Stimulated activated CD8-positive, alpha-beta memory T cell treated with anti-CD3 and anti-CD28 coated beads, Interleukin-15, amount 100 ng/mL, for 1 hour (primary cell): ENCODE measurements around the gene RBM33.
"Not testable (repeated sequence)": the region's sequence is repeated elsewhere in the genome, so short reads cannot be mapped to it uniquely, and the experiment has no call there.

Source experiments
- DNase-seq: peaks from one replicate; pipeline ENCODE4 v3.0.0-alpha.2; 2020; ENCODE audit warnings: low read depth

The RBM33 gene

DNA sequence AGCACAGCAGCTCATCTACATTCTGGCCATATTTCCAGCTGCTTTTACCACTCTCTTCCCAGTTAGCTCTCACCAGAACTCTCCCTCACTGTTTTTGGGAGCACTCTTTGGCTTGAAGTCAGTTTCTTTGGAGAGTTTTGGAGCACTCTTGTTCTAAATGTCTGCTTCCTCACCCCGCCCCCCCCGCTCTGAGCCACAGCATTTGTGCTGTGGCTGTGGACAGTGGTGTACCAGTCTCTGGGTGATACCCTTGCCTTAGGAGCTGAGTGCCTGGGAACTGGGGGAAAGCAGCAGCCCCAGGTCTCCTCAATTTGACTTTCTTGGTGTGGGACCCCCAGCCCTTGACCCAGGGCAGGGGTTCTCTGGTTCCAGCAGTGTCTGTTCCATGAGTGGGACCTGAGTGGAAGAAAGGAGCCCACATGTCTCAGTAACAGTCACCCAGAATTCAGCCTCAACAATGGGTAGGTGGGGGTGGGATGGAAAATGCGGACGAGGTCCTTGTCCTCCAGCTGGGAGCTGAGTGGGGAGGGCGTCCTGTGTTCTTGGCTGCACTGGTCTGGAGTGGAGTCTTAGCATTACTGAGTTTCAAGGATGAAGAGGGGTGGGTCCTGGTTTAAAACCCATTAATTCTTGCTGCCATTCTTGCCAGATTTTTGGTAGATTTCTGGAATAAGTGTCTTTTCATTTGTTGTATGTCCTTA, 18.0 kb downstream of the RBM33 start:
- DNase-seq = no peak

DNA sequence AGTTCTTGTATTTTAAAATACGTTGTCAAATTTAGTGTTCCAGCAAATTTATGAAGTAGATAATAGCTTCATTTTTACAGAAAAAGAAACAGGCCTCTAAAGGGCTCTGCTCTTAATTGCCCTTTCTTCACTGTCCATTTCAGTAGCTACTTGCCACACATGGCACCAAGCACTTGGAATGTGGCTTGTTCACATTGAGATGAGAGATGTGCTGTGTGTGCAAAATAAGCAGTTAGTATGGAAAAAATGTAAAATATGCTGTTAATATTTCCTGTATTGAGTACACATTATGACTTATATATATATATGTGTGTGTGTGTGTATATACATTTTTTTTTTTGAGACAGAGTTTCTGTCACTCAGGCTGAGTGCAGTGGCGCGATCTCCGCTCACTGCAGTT, 19.5 kb downstream of the RBM33 start:
- no peak for DNase-seq

DNA sequence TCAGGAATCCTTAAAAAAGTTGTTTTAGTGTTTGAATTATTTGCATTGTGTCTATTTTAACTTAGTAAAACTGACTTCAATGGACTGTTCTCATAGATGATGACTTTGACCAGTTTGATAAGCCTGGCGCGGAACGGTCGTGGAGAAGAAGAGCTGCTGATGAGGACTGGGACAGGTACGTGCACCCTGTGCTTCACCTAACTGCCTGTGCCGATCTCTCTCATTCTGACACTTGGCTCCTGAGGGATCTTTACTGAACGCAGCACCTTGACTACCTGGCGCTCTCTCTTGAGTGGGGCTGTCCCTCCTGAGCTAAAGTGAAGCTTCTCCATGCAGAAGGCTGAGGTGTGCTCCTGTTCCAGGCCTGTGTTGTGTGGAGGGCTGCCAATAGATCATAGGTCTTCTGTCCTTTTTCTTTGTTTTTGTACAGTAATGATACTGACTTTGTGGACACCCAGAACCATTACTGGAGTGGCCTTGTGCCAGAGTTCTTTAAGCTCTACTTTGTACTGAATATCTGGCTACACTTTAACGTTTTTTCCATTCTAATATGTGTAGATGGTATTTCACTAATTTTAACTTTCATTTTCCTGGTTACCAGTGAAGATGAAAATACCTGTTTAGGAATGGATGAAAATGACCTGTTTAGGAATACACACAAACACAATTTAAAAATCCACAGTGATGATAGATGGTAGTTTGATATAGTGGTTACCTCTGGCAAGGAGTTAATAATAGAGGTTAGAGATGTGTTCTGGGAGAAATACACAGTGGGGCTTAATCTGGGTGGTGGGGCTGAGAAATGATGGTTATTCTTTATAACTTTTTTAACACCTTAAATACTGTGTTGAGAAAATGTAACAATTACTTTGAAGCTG, 20.9 kb downstream of the RBM33 start:
- DNase-seq = no peak

DNA sequence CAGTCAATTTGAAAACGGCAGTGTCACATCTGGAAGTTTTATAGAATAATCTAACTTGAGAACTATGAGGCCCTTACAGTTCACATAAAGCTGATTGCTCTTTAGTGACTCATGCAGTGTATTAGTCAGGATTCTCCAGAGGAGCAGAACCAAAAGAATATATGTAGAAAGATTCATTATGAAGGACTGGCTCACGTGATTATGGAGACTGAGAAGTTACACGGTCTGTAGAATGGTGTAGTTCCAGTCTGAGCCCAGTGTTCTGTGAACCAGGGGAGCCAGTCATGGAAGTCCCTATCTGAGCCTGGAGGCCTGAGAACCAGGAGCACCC, 21.5 kb downstream of the RBM33 start:
- no peak for DNase-seq

DNA sequence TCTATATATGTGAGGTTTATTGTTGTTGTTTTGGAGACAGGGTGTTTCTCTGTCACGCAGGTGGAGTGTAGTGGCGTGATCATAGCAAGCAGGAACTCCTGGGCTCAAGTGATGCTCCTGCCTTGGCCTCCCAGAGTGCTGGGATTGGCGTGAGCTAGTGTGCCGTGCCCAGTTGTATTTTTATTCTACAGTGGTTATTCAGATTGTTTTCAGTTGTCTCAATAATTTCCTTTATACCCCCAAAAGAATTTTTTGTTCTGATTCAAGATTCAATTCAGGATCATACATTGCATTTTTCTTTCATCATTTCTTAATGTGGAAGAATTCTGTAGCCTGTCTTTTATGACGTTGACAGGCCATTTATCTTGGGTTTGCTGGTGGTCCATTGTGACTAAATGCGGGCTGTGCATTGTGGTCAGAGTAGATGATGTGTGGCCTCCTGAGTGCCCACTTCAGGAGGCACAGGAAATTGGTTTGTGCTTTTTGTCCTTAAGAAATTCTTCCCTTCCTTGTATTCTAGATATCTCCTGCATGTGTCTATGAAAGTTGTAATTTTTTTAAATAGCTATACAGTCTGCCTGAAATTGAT, 22.9 kb downstream of the RBM33 start:
- DNase-seq = no peak

DNA sequence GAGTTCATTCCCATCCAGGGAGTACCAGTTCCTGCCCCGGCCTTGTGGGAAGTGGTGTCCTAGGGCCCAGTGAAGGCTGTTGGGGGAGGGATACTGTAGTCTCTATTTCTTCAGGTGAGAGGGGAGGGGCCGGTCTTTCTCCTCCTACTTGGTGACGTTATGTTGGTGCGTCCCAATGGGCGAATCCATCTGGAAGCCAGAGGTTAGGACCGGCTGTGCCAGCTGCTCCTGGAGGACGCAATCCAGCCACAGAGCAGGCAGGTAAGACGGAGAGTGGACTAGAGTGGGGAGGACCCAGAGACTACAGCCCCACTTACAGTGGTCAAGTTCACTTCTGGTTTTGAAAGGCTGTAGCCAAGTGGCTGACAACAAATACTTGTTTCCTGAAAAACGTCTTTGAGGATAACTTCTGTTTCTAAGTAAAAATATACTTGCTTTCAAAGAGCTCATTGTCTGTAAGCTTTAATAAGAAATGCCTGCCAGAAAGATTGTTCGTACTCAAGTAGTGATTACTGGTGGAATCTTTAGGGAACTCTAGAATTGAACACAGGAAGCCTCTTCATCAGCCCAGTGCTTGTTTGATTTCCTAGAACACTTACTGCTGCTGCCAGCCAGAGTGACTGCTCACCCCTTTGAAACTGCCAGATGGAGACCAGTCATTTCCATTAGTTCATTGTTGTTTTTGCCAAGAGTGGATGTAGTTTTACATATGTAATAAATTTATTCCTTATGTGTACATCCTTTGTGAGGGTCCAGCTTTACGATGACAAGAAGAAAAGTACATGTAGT, 25.4 kb downstream of the RBM33 start:
- no peak for DNase-seq

DNA sequence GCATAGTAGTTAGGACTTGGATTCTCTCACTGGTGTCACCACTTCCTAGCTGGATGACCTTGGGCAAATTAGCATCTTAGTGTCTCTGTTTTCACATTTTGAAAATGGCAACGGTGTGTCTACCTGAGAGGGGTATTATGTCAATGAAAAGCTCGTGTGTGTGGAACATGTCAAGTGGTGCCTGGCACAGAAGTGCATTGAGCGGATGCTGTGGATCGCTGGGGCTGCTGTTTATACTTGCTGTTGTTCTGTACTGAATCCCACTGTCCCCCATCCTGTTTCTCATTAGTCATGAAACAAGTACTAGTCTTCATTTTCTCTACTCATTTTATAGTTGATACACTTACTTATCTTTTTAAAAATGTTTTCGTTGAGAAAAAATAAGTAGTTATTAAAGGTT, 26.1 kb downstream of the RBM33 start:
- no peak for DNase-seq

DNA sequence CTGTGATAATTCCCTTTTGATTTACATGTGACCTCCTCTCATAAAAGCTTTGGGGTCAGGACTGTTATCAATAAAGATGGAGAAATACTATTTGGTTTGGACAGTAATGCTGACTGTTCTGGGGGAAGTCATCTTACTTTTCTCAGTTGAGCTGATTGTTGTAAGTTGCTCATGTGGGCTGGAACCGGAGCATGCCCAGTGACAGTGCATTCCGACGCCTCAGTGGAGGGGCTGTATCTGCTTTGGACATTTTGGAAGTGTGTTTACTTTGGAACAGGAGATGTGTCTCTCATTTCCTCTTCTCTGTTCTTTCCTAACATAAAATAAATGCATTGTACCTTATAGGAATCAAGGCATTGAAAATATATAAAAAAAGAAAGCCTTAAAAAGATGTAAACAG, 30.1 kb downstream of the RBM33 start:
- DNase-seq = no peak

DNA sequence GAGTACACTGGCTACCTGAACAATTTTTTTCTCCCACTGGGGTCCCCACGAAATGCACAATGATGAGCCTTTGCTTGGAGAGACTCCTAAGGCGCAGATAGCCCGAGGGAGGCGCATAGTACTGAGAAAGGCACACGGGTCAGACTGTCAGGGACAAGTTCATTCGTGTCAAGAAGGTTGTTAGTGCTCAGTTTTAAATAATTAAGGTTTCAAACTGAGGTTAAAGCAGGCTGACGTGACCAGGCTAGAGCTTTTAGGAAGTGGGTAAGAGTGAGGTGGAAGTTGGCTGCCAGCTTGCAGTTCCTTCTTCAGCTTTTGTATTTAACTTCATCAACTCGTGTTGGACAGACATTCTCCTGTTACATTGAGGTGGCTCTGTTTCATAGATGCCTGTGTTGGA, 31.6 kb downstream of the RBM33 start:
- no peak for DNase-seq

DNA sequence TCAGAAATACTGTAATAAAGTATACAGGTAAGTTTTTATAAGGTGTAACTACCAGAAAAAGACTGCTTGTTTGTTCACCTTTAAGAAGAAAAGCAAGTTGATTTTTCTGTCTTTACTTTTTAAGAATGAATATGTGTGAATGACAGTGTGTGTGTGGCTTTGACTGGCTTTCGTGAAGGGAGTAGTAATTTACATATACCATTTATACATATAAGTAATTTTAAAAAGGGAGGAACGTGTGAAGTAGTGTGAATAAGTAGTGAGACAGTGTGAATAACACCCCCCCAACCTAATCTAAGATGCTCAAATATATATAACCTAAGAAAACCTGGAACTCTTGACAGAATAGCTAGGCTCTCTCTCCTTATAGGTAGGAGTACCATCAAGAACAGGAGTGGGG, 33.2 kb downstream of the RBM33 start:
- no peak for DNase-seq

DNA sequence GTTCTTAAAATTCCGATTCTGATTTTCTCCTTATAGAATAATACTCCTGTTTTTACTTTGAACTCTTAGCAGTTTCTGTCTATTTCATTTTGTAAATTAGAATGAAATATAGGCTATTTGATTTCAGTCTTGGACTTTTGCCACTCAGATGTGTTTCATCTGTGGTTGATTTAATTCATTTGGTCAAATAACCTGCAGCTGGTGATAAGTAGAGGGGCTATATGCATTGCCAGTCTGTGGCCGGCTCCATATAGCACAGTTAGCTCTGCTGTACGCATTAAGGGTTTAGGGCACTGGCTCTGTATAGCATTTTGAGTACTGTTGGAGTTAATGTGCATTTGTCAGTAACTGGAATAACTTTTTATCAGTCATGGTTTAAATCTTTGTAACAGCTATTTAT, 35.7 kb downstream of the RBM33 start:
- DNase-seq = no peak

DNA sequence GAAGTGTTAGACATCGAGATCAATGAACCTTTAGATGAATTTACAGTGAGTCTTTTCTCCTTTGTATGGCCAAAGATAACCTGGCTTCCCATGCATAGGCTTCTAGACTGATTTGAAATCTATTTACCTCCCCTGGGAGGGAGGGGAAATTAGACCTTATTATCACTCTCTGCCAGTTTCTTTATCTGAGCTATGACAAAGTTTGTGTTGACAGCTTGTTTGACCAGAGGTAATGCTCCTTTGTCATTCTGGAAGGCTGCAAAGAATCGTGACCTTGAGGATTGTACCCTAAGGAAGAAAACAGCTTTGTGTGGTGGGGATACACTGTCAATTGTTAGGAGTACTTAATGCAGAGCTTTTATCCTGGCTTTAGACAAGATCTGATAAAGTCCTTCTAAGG, 36.4 kb downstream of the RBM33 start:
- no peak for DNase-seq

DNA sequence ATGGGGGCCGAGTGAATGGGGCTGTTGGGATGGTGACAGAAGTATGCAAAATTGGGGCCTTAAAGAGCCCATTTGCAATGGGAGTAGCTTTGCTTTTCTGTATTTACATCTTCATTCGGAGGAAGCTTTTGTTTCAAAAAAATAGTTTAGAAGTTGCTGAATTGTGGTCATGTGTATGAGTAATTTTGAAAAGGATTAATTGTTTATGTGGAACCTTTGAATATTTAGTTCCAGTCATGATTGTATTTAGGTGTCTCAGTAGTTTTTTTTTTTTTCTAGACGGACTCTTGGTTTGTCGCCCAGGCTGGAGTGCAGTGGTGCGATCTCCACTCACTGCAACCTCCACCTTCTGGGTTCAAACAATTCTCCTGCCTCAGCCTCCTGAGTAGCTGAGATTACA, 37.2 kb downstream of the RBM33 start:
- no peak for DNase-seq

DNA sequence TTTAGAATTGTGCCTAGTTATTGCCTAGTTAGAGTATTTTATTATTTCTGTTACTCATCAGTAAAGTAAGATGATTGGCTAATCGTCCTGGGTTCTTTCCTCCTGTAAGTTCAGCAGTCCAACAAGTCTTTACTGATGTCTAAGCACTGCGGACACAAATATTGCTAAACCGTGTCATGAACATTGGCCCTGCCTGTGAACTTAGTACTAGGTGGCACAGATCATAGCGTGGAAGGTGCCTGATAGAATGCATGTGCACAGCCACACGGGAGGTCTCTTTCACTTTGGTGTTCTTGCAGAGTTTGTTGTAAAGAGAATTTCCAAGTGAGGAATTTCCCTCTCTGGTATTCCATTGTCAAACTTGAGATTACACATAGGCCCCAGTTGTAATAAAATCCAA, 38.0 kb downstream of the RBM33 start:
- no peak for DNase-seq

DNA sequence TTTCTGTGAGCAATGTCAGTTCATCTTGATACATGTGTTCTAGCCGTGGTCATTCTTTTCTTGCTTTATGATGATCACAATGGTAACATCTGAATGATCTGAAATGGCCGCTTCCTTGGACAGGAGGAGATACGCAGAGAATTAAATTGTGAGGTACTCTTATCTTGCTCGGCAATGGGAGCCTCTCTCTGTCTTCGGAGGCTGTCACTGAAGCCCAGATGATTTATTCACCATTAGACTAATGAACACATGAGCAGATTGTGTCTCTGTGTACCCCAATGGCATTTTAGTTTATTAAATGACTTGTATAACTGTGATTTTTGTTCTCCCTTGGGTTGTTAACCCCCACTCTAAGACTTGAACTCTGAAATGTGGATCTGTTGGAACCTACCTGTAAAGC, 38.6 kb downstream of the RBM33 start:
- DNase-seq = no peak

DNA sequence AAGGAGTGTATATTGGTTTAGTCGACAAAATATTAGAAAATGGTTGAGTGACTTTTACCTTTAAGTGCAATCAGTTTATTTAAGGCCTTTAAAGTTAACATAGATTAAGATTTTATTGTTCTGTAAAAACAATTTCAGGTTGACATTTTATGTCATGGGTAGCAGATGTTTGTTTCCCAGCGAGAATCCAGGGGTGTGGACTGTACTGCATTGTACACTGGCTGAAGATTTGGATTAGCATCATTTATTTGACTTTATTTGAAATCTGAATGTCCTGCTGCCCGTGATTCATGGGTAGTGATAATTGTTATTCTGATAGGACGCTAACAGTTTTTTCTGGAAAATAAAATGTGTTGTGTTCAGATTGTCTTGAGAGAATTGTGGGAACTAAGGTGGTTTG, 39.3 kb downstream of the RBM33 start:
- no peak for DNase-seq

DNA sequence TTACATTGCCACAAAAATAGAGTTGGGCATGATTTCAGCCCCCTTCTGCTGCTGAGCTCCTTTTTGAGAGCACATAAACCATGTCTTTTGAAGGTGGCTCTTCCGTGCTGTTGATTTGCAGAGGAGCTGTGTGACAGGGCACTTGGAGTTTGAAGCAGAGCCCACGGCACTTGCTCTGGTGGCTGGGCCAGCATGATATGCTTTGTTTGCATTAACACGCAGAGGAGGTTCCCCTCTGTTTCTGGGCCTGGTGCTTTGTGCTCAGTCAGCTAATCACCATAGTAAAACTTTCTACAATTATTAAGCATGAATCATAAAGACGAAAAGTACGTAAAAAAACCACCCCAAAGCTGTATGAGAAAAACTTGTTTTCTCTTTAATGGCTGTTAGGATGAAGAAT, 40.1 kb downstream of the RBM33 start:
- DNase-seq = no peak

DNA sequence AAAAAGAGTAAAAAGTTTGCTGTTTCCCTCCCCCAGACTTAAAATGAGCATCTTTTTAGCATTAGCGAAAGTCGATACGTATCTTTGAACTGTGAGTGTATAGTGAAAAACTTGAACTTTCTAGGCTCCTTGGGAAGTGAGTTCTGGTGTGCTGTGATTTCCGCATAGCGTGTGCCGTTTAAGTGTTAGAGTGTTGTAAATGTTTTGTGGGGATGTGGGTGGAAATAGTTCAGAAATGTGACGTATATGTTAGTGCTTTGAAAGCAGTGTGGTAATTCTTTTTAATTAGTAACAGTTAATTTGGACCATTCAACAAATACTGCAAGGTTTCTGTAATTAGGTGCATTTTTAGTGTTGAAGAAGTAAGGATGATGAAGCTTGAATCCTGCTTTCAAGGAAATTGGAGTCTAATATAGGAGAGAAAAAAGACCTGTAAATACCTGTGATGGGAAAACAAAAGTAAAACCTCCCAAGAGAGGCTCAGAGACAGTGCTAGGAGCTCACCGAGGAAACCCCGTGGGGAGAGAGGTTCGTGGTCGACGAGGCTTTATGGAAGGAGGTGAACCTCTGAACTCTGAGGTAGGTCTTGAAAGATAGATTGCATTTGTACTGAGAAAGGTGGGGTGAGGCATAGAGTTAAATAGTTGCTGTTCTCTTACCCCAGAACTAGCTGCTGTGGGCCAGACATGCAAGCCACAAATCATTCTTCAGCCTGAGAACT, 40.8 kb downstream of the RBM33 start:
- DNase-seq = no peak

DNA sequence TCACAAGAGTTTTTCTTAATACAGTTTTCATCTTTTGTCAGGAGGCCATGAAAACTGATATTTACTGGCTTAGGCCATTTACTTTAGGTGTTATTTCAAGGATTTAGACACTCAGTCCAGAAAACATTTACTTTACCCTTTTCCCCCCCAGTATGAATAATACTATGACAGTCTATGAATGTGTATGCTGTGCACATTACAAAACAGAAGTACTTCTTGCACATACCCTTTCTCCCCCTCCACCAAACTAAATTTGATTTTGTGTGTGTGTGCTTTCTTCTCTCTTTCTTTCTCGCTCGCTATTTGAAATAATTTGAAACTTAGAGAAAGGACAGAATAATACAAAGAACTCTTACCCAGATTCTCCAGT, 41.3 kb downstream of the RBM33 start:
- no peak for DNase-seq

DNA sequence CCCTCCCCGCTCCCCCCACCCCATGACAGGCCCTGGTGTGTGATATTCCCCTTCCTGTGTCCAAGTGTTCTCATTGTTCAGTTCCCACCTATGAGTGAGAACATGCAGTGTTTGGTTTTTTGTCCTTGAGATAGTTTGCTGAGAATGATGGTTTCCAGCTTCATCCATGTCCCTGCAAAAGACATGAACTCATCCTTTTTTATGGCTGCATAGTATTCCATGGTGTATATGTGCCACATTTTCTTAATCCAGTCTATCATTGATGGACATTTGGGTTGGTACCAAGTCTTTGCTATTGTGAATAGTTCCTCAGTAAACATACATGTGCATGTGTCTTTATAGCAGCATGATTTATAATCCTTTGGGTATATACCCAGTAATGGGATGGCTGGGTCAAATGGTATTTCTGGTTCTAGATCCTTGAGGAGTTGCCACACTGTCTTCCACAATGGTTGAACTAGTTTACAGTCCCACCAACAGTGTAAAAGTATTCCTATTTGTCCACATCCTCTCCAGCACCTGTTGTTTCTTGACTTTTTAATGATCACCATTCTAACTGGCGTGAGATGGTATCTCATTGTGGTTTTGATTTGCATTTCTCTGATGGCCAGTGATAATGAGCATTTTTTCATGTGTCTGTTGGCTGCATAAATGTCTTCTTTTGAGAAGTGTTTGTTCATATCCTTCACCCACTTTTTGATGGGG, 42.3 kb downstream of the RBM33 start:
- DNase-seq = not testable (repeated sequence)

DNA sequence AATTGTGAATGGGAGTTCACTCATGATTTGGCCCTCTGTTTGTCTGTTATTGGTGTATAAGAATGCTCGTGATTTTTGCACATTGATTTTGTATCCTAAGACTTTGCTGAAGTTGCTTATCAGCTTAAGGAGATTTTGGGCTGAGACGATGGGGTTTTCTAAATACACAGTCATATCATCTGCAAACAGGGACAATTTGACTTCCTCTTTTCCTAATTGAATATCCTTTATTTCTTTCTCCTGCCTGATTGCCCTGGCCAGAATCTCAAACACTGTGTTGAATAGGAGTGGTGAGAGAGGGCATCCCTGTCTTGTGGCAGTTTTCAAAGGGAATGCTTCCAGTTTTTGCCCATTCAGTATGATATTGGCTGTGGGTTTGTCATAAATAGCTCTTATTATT, 43.8 kb downstream of the RBM33 start:
- not testable (repeated sequence) for DNase-seq
